HG02610 (cell line): Measurements from ENCODE around the gene BCCIP.
A peak's percentile ranks its signal among the peaks of the same experiment; 100 is the strongest.

Source experiments
- ATAC-seq: cut with Tn5 transposase; IDR thresholded peaks from one replicate; pipeline ENCODE4 v1.9.1; 2021; ENCODE audit warnings: mild to moderate bottlenecking, moderate library complexity; ENCODE audit not compliant: unreplicated experiment

Gene BCCIP

DNA sequence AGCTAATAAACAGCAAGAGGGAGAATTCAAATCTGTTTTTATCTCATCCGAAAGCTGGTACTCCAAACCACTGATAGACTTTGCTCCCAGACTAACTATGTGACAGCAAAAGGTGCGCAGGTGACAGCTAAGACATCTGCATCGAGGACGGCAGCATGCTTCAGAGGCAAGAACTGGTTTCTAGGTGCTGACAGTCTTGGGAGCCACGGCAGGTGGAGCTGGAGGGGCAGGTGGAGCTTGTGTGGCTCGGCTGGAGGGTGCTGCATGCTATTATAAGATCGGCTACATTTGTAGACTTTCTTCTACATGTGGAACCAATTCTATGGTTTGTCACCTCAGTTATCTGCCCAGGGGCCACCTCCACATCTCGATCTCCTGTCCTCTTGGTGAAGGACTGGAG is 25.9 kb upstream of the BCCIP start:
- no peak for ATAC-seq

DNA sequence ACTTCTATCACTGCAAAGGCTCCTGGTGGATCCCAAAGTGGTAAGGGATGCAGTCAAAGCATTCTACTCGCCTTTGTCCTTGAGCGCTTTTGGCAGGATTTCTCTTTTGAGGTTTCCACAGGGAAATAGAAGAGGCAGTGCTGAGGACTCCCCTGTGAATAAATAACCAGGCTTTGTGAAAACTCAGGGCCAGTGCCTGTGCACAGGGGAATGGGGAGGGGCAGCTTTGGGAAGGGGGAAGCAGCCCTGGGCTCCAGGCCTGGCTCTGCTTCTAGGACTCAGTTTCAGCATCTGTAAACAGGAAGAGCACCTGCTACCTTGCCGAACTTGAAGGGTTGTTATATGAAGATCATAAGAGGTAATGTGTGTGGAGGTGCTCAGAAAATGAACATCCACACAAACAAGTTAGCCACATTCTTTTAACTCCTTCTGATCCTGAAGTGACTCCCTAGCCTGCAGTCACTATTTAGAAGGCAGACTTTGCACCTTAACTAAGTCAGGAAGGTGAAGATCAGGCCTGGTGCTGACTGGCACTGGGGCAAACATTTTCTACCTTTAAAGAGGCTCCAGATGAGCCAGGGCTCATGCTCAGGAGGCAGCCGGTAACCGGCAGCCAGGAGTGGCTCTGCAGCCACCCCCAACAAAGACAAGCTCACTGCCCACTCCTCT is 25.2 kb upstream of the BCCIP start:
- ATAC-seq, result no peak

DNA sequence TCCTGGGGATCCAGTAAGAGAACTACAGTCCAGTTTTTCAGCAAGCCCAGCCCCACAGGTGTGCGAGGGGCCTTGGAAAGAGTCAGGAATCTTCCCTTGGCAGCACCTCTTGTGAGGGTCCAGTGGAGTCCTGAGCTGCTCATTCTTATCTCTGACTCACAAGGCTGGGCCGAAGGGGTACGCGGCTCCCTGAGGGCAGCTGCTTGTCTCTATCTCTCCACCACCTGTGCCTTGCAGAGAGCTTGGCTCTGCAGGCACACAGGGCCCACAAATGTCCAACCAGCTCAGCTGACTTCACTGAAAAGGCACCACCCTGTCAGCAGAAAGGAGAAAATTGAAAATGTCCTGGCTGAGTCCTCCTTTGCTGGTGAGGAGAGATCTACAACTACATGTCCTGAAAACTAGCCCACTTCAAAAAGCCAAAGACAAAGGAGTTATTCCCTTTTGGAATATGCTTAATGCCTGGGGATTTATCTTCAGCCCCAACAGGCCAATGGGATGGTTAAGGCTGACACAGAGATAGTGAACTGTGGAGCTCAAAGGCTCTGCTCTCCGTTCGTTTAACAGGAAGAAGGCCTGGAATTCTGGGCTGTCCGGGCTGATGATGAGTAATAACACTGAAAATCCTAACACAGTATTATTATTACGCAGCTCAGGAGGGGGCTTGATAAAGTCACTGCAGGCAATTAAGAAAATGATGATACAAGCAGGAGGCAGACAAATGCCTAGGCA is 23.7 kb upstream of the BCCIP start:
- no peak for ATAC-seq

DNA sequence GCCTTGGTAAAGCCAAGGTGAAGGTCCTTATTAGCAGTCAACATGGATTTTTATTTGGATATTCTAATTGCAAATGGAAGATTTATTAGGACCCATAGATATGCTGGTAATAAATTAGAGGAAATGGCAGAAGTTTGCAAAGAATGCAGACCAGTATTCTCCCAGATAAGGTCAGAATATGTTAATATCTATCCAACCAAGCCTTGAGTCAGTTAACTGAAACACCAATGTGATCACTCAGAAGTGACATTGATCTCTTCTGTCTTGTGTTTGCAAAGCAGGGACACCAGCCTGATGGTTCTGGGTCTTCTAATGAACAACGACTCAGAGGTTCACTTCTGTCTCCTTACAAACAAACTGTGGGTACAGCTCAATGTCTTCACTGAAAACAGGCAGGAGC is 21.8 kb upstream of the BCCIP start:
- no peak for ATAC-seq

DNA sequence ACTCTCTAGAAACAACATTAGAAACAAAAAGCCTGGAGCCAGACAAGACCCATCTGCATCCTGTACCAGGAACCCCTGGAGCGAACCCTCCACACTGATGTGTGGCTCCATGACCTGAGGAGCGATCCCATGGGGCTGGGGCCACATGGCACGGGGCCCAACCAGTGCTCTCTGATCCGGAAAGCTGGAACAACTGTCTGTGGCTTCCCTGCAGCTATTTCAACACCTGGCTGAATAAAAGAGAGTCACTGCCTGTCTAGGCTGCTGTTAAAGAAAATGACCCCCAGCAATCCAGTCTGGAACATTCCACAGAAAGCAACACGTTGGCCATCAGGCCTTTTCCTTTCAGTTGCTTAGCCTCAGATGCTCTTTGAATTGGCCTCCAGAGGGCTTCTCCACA is 21.2 kb upstream of the BCCIP start:
- ATAC-seq, result no peak

DNA sequence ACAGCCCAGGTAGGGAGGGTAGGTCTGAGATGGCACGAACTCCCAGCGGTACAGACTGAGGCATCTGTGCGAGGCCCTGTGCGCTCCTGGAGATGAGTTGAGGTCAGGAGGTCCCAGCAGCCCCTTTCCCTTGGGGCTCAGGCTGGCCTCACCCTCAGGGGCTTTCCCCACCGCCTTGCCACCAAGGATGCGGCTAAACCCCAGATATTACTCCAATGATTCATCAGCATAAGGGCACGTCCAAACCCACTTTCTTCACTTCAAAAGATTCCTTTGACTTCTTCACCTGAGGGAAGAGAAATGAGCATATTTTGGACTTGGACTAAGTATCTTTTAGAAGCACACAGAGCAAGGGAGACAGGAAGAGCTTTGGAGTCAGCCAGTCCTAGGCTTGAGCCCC is 20.6 kb upstream of the BCCIP start:
- no peak for ATAC-seq

DNA sequence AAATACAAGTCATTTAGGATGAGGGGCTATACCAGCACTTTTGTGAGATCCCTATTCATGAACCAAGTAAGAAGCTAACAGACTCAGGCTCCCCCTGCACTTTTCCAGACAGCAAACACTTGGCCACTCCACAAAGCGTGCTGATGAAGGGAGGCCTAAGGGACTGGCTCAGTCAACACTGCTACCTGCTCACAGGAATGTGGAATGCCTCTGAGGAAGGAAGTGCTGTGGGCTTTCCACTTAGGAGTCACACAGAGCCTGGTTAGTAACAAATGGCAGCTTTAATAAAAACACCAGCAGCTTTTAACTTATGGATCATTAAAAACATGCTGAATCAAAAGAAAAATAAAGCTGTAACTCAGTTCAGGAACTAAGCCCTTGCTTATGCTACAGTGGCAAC is 15.3 kb upstream of the BCCIP start:
- no peak for ATAC-seq

DNA sequence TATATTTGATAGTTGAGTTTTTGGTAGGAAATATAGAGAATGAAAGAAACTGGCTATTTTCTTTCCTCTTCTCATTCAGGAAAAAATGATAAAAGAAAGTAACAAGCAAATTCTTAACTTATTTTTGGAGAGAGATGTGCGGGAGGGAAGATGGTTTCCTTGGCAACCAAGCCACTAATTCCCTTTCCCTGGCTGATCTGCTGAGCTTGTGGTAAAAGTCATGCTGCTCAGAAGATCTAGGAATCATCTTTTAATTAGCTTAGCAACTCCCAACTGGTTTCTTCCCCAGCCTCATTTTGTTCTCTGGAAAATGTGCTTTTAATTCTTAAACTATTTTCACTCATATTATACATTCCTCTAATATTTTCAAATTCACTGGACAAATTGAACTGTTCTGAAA is 12.1 kb upstream of the BCCIP start:
- ATAC-seq, result no peak

DNA sequence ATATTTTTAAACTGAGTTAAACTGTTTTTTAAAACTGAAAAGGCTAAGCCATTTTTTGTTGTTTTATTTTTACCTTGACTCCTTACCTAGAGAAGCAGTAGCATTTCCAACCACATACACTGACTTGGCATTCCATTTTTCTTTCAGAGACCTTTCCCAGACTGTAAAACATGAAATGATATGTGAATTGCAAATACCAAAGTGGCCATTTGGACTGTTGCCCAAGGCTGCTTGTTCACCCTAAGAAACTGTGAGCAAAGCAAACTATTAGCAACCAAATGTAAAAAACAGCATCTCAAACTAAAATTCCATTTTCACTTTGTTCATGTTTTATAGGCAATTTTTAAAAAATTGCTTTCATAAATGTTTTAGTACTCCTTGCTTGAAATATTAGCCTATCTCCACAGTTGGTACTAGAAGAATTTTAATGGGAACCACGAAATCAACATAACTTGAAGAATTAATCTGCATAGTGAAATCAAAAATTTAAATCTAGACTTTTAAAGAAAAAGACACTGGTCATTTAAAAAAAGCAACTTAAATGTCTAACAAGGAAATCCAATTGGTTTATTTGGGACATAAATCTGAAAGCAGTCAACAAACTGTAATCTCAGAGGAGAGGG is 11.1 kb upstream of the BCCIP start:
- ATAC-seq, result no peak

DNA sequence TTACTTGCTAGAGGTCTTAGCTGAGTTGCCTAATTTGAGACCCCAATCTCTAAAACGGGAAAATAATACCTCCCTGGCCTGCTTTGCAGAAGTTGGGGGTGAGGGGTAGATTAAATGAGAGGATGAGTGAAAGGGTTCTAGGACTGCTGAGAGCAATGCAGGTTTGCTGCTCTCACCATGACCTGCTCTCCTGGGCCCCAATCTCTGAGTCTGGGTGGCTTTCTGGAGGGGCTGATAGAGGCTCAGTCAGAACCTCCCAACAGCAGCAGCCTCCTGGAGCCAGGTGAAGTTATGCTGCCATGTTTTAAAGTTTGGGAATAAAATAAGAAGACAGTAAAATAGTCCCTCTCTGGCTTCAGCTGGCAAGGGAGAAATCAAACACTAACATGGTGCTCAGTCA is 7.6 kb upstream of the BCCIP start:
- no peak for ATAC-seq

DNA sequence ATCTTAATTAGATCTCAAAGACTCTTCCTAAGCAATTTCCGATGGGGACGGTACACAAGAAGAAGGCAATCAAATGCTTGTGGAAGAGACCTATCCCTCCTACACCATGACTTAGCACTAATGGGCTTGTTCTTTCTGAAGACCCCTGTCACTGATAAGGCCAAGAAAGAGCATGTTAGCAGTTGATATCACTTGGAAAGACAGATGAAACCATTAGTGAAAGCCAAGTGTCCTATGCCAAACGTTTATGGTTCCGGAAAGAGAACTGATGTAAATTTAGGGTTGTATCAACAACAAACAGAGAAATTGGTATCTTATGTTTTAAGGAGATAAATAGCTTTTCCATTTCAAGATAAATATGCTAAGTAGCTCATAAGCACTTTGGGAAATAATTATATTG is 6.8 kb upstream of the BCCIP start:
- ATAC-seq, result no peak

DNA sequence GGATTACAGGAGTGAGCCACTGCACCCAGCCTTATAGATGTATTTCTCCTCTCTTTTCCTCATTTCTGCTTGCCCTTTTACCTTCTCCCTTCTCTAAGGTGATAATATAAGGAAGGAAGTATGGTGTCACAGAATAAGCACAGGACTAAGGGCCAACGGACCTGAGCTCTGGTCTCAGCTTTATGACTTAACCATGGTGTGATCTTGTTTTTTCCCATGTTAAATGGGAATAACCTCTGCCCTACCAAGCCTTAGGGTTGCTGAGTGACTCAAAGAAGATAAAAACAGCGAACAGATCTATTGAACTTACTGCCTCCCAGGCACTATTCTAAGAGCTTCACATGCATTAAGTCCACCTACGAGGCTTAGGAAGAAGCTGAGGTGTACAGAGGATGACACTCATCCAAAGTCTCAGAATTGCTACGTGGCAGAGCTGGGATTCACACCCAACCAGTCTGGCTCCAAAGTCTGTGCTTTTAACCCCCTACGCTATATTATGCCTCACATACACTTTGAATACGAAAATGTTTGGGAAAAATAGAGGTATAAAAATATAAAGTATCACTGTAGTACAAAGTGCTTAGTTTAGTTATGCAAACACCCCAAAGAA is 5.9 kb upstream of the BCCIP start:
- ATAC-seq, result no peak

DNA sequence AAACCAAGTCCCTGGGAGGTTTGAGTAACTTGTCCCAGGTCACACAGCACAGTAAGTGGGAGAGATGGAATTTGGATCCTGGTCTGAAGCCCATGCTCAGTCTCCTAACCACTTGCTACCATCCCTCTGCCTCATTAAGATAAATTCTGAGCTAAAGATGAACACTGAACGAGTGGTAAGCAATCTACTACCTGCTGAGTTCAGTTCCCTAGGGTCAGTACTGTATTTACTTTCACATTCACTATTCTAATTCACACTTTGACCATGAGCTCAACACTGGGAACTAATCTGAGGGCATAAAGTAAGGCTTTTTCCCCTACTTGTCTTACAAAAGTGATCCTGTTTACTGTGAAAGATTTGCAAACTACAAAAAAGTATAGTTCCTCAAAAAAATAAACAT is 2.6 kb upstream of the BCCIP start:
- ATAC-seq, result peak; percentile 67

DNA sequence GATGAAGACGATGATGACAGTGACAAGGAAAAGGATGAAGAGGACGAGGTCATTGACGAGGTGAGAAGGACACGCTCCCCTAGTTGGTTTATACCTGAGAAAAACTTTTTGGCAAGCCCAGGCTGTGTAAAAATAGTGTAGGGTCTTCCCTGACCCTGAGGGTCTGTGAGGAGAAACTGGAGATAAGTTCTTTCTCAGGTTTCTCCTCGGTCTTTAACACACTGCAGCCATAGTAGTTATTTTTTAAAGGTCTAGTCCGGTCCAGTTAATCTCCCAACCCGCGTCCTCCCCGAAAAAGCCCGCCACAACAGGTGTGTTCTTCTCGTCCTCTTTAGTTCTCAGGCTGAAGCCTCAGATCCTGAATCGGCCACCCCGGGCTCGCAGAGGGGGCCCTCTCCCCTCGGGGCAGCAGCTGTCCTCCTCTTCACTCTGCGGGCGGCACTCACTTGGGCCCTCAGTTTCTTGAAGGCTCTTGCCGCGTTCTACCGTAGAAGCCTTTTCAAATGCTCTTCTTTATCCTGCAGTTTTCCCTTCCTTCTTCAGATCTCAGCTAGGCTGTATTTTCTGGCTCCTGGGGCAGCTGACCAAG is 411 bp downstream of the BCCIP start:
- no peak for ATAC-seq

DNA sequence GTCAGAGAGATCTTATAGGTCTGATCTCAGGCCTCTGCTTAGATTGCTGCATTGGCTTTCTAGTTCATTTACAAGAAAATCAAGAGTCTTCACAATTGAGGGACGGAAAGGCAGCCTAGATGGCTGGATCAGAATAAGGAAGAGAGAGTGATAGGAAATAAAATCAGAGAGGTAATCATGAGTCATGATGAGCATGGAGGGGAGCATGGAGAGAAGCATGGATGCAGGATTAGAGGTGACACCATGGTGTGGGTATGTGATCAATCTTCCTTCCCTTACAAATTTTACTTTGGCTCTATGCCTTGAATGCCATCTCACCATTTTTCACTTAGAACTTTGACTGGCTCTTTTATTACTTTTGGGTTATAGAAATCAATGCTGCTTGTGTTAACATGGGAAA is 1.4 kb downstream of the BCCIP start:
- ATAC-seq, result no peak

DNA sequence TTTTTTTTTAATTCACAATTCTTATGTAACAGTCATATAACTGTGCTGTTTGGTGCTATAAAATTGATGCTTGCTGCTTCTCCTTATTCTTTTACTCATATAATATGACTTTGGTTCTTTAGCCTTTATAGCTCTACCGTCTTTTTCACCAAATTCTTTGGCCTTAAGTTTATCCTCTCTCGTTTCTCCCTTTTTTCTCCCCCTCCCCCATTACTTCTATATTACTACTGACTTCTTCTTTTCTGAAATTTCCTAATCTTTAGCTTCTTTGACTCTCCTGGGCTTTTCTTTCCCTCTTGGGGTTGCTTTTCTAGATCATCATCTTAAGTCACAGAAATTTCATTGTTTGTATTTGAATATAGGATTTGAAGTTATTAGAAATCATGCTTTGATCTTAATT is 3.8 kb downstream of the BCCIP start:
- ATAC-seq, result no peak

DNA sequence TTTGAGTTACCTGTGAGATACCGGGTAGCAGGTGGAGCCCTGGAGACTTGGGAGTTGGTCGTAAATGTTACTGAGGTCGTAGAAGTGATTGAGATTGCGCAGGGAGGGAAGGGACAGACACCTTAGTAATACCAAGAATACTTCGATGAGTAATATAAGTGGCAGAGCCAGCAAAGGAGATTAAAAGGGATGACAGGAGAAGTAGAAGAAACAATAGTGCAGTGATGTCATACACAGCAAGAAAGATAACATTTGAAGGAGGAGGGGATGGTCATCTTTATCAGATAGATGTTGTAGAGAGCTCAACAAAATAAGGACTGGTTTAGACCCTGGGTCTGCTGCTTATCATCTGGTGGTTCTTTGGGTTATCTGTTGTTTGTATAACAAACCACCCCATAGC is 5.0 kb downstream of the BCCIP start:
- no peak for ATAC-seq

DNA sequence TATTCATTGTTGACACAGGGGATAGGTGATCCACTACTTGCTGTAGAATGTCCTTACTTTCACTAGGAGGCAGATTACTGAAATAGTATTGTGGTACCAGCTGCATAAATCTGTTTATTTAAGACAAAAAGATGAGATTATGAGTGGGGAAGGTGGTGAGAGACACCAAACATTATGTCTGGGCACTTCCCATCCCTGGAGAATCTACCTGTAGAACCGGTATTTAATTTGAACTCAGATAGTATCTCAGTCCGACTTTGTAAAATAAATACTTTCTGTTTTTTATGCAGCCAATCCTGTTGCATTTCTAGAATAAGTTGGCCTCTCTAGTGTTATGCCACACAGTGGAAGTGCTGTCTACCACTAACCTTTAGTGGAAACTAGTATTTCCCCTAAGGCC is 13.4 kb downstream of the BCCIP start:
- no peak for ATAC-seq

DNA sequence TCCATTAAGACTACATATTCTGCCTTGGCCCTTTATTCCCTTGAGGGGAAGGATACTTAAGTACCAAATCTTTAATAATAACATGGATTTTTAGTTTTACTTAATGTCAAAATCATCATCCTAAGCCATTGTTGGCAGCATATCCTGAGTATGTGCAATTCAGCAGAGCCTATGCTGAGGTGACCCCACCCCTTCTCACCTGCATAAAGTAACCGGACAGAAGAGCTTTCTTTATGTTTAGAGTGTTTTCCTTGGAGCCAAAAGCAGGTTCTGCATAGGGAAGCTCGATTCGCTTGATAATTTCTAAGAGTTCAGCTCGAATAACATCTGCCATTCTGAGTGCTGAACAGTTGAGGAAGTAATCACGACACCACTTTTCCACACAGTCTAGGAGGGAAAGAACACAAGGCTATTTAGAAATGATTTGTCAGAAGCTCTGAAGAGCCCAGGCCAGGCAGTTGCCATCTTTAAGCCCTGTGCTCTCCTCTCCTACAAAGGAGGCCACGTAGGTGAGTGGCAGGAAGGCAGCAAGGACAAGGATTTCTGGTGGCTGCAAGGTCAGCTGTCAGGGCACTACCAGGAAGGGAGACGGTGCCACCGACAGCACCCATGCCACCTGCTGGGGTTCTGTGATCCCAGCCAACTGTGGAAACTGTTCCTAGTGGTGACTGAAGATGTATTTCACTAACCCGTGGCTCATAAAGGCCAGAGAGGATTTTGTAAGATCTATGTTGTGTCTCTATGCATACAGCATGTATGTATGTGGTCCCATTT is 15.6 kb downstream of the BCCIP start:
- ATAC-seq, result no peak

DNA sequence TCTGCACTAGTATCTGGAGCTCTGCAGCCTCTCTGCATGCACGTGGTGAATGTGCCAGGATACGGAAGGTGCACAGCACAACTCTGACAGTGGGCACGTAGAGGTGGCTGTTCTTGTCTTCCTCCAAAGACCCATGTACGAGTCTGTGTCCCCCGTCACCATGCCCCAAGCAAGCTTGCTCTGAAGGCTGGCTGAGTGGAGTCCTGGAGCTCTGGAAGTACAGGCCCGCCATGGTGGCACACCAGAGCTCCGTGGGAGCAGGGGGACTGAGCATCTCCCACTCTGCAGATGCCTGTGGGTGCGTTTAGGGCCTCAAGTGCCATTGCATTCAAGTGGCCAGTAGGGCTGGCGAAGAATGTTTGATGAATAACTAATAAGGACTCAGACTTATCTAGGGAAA is 17.1 kb downstream of the BCCIP start:
- no peak for ATAC-seq

DNA sequence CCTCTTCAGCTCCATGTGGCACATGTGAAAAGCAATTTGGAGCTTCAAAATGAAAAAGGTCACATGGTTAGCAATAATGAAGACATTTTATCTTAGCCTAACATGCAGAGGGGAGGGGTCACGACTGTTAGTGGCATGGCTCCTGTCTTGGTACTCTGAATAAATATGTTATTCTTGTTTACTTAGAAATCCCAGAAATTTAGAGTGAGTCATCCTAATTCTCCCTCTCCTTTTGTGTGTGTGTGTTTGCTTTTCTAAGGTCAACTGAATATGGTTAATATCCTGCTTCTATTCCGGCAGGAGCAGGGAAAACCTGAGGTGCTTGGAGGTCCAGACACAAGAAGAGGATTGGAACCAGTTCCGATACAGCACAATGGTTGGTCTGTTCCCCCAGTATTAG is 17.6 kb downstream of the BCCIP start:
- ATAC-seq, result no peak
